ENCODE measurements around the gene RRM1.

Gene RRM1

GRCh38 chr11:4103269-4103668 lies 8.7 kb downstream of the RRM1 start:
- TF ChIP-seq CTCF (IDR thresholded peaks at IDR 0.05) = no peak
- DNase-seq = no peak
- Mint-ChIP-seq H3K36me3 (ENCODE audit: low read depth) (peaks cover 67% of the 10 kb centered on the region), H3K9me3 (no peaks in the 10 kb centered on the region), H3K4me3 (no peak overlapping the region), H3K27ac (no peak overlapping the region), H3K4me1 (peaks cover 19% of the 10 kb centered on the region), H3K27me3 (ENCODE audit: low read depth, poor library complexity) (no peaks in the 10 kb centered on the region)

GRCh38 chr11:4105916-4106315 lies 11.3 kb downstream of the RRM1 start:
- peaks cover 65% of the 10 kb centered on the region for H3K36me3 Mint-ChIP-seq (ENCODE audit: low read depth)
- no peak for TF ChIP-seq CTCF (IDR thresholded peaks at IDR 0.05)
- H3K9me3 Mint-ChIP-seq = no peaks in the 10 kb centered on the region
- no peak overlapping the region for H3K27ac Mint-ChIP-seq
- no peaks in the 10 kb centered on the region for H3K4me1 Mint-ChIP-seq
- no peak overlapping the region for H3K4me3 Mint-ChIP-seq
- H3K27me3 Mint-ChIP-seq (ENCODE audit: low read depth, poor library complexity) = no peaks in the 10 kb centered on the region
- DNase-seq = no peak

GRCh38 chr11:4111834-4112233 lies 17.2 kb downstream of the RRM1 start:
- DNase-seq = no peak
- no peaks in the 10 kb centered on the region for H3K4me1 Mint-ChIP-seq
- no peak for TF ChIP-seq CTCF (IDR thresholded peaks at IDR 0.05)

GRCh38 chr11:4115128-4115527 lies 20.5 kb downstream of the RRM1 start:
- no peak overlapping the region for H3K4me3 Mint-ChIP-seq

More at GRCh38 chr11:4111834-4112233, 17.2 kb downstream of the RRM1 start:
- Mint-ChIP-seq H3K4me3 (no peak overlapping the region), H3K9me3 (no peaks in the 10 kb centered on the region), H3K36me3 (ENCODE audit: low read depth) (peaks cover 76% of the 10 kb centered on the region), H3K27me3 (ENCODE audit: low read depth, poor library complexity) (no peaks in the 10 kb centered on the region), H3K27ac (no peak overlapping the region)

GRCh38 chr11:4118107-4118506 lies 23.5 kb downstream of the RRM1 start:
- peaks cover 71% of the 10 kb centered on the region for H3K36me3 Mint-ChIP-seq (ENCODE audit: low read depth)
- no peaks in the 10 kb centered on the region for H3K9me3 Mint-ChIP-seq
- no peaks in the 10 kb centered on the region for H3K4me1 Mint-ChIP-seq
- TF ChIP-seq CTCF (IDR thresholded peaks at IDR 0.05) = no peak
- no peak for DNase-seq
- peak overlapping the region; percentile 37 for H3K27ac Mint-ChIP-seq
- no peaks in the 10 kb centered on the region for H3K27me3 Mint-ChIP-seq (ENCODE audit: low read depth, poor library complexity)
- H3K4me3 Mint-ChIP-seq = no peak overlapping the region

More at GRCh38 chr11:4115128-4115527, 20.5 kb downstream of the RRM1 start:
- DNase-seq = no peak
- Mint-ChIP-seq H3K4me1 (no peaks in the 10 kb centered on the region), H3K27me3 (ENCODE audit: low read depth, poor library complexity) (no peaks in the 10 kb centered on the region), H3K9me3 (no peaks in the 10 kb centered on the region), H3K27ac (no peak overlapping the region), H3K36me3 (ENCODE audit: low read depth) (peaks cover 74% of the 10 kb centered on the region)
- no peak for TF ChIP-seq CTCF (IDR thresholded peaks at IDR 0.05)

GRCh38 chr11:4123218-4123617 lies 28.6 kb downstream of the RRM1 start:
- H3K4me1 Mint-ChIP-seq = no peaks in the 10 kb centered on the region
- TF ChIP-seq CTCF (IDR thresholded peaks at IDR 0.05) = no peak
- no peak overlapping the region for H3K27ac Mint-ChIP-seq
- no peak overlapping the region for H3K4me3 Mint-ChIP-seq
- peaks cover 78% of the 10 kb centered on the region for H3K36me3 Mint-ChIP-seq (ENCODE audit: low read depth)
- no peaks in the 10 kb centered on the region for H3K9me3 Mint-ChIP-seq
- no peak for DNase-seq
- no peaks in the 10 kb centered on the region for H3K27me3 Mint-ChIP-seq (ENCODE audit: low read depth, poor library complexity)

Data from nephron progenitor cell (in vitro differentiated cells).